HepG2 (cell line): ENCODE results near the gene CELA2B. TPM values are rescaled to one million over a fixed set of nuclear protein-coding genes. Genes with fewer than 3 reads are reported as not detected.
"Not testable (repeated sequence)": the region's sequence is repeated elsewhere in the genome, so short reads cannot be mapped to it uniquely, and the experiment has no call there.

ENCODE experiments used
- ATAC-seq: fragments of 200-7000 bp; cut with Tn5 transposase; 3 replicates; pipeline ENCODE4 v1.9.1; 2020; ENCODE audit warnings: mild to moderate bottlenecking, moderate library complexity
- BruUV-seq: library from RNA; stranded (reverse); fragments of 400-500 nt; replicated peaks from 2 replicates; lab custom pipeline; 2021; lab: Mats Ljungman, UMichigan
- CTCF ChIA-PET: fragments of 300-600 bp; formaldehyde crosslinking; extraction: SDS; loops from one replicate; lab custom pipeline; 2021; ENCODE audit warnings: low total read pairs, inconsistent platforms, low intra/inter-chr PET ratio; lab: Yijun Ruan, JAX
- POLR2A ChIA-PET: fragments of 350-600 bp; sonication (Branson Sonifier 250); formaldehyde crosslinking; loops from one replicate; lab custom pipeline; 2020; ENCODE audit warnings: antibody characterized with exemption, inconsistent platforms; lab: Yijun Ruan, JAX
- DNase-seq: peaks from one replicate; pipeline ENCODE4 v3.0.0-alpha.2; 2015; ENCODE audit warnings: low spot score
- FAIRE-seq: peaks from 3 replicates; lab custom pipeline; 2011; peaks lifted over from hg19 to GRCh38; lab: Jason Lieb, UNC
- H2AFZ ChIP-seq: one replicate; pipeline ENCODE4 v1.6.1; 2011; ENCODE audit warnings: low read length, inconsistent platforms
- H3K27ac ChIP-seq: fragments of 300-600 bp; 3 replicates; pipeline ENCODE4 v1.8.0; 2011; ENCODE audit warnings: mixed run types, mild to moderate bottlenecking, mixed read lengths, low read length, inconsistent platforms; ENCODE audit not compliant: insufficient read depth; ENCODE audit errors: extremely low read length
- H3K27me3 ChIP-seq, 2 experiments: fragments of 200-600 bp in 1 of 2; 2 replicates in 1 of 2; 3 replicates in 1 of 2; pipeline versions ENCODE4 v1.6.0 to v1.8.0; 2011; ENCODE audit warnings: low read length in 2 of 2, mild to moderate bottlenecking in 2 of 2, moderate library complexity in 2 of 2, inconsistent platforms in 1 of 2; ENCODE audit not compliant: insufficient read depth in 2 of 2, control insufficient read depth in 1 of 2
- H3K36me3 ChIP-seq, 2 experiments: fragments of 200-600 bp in 1 of 2; replicated peaks in 1 of 2; 2 replicates in 1 of 2; 3 replicates in 1 of 2; pipeline versions ENCODE4 v1.5.1 to v1.8.0; 2011; ENCODE audit warnings: low read length in 2 of 2, inconsistent platforms in 1 of 2; ENCODE audit not compliant: insufficient read depth in 2 of 2, control insufficient read depth in 1 of 2
- H3K4me1 ChIP-seq: 2 replicates; pipeline ENCODE4 v1.5.1; 2012; ENCODE audit warnings: low read length, inconsistent platforms; ENCODE audit not compliant: insufficient read depth
- H3K4me2 ChIP-seq: 2 replicates; pipeline ENCODE4 v1.6.0; 2011; ENCODE audit warnings: low read depth, low read length, inconsistent platforms
- H3K4me3 ChIP-seq, 3 experiments: fragments of 200-600 bp in 1 of 3; sonication (generic), shearing (Covaris generic) in 1 of 3; replicated peaks in 1 of 3; 2 replicates each; pipeline ENCODE4 v1.5.1; 2011 to 2016; ENCODE audit warnings: low read length in 3 of 3, inconsistent platforms in 2 of 3, low read depth in 2 of 3, mild to moderate bottlenecking in 2 of 3, control low read depth in 1 of 3, mixed read lengths in 1 of 3; ENCODE audit not compliant: insufficient read depth in 1 of 3
- H3K79me2 ChIP-seq: one replicate; pipeline ENCODE4 v1.6.1; 2011; ENCODE audit warnings: low read length, inconsistent platforms; ENCODE audit not compliant: insufficient read depth
- H3K9ac ChIP-seq: 2 replicates; pipeline ENCODE4 v1.6.0; 2011; ENCODE audit warnings: mild to moderate bottlenecking, low read depth, low read length, inconsistent platforms; ENCODE audit not compliant: insufficient read depth
- H3K9me3 ChIP-seq: 2 replicates; pipeline ENCODE4 v1.5.1; 2012; ENCODE audit warnings: mild to moderate bottlenecking, low read length
- H4K20me1 ChIP-seq: 2 replicates; pipeline ENCODE4 v1.6.0; 2011; ENCODE audit warnings: inconsistent platforms, mild to moderate bottlenecking, low read length, moderate library complexity; ENCODE audit not compliant: insufficient read depth
- CREB3 ChIP-seq: sonication (generic); formaldehyde crosslinking; IDR thresholded peaks from 2 replicates; pipeline ENCODE4 v1.5.0; 2020; ENCODE audit warnings: missing genetic modification reagents
- KLF11 ChIP-seq: IDR thresholded peaks from 2 replicates; pipeline ENCODE4 v1.6.1; 2016; ENCODE audit warnings: missing compliant biosample characterization
- REPIN1 ChIP-seq: sonication (generic); formaldehyde crosslinking; IDR thresholded peaks from 2 replicates; pipeline ENCODE4 v1.8.0; 2022; ENCODE audit warnings: missing genetic modification reagents, low read depth, mild to moderate bottlenecking, borderline replicate concordance
- TFDP1 ChIP-seq: IDR thresholded peaks from 2 replicates; pipeline ENCODE4 v1.6.1; 2016; ENCODE audit warnings: missing compliant biosample characterization, missing genetic modification reagents, borderline replicate concordance
- ZNF570 ChIP-seq: sonication (generic); formaldehyde crosslinking; IDR thresholded peaks from 2 replicates; pipeline ENCODE4 v1.4.0; 2020; ENCODE audit warnings: mild to moderate bottlenecking, missing genetic modification reagents, borderline replicate concordance
- ZSCAN20 ChIP-seq: sonication (generic); formaldehyde crosslinking; IDR thresholded peaks from 2 replicates; pipeline ENCODE4 v1.4.0; 2020; ENCODE audit warnings: missing genetic modification reagents, mild to moderate bottlenecking, borderline replicate concordance
- WGBS: methylation state at CpG from one replicate; pipeline ENCODE4 v1.1.6; 2017; ENCODE audit warnings: low lambda C conversion rate; 5-methylcytosine and 5-hydroxymethylcytosine counted together
- in situ Hi-C: cut with HindIII; loops from 2 replicates; pipeline ENCODE4 v1.10.0; 2017; ENCODE audit warnings: low pct_unique_long_range_greater_than_20kb; ENCODE audit not compliant: extremely low pct_ligation_motif_present
- intact Hi-C: fragments of 100-400 bp; cut with micrococcal nuclease; formaldehyde crosslinking; loops from one replicate; pipeline ENCODE4 v1.10.0; 2022; ENCODE audit not compliant: unreplicated experiment
- polyA plus RNA-seq, 8 experiments: library from polyadenylated mRNA; depleted of rRNA in 3 of 8; stranded (reverse) in 7 of 8; unstranded in 1 of 8; fragments of >200 nt; fragmentation: Illumina TruSeq in 4 of 8; extraction: Trizol in 4 of 8; gene quantifications; 2 replicates each; pipeline versions ENCODE4 v1.2.1 to v1.2.3, GENCODE V29; 2011 to 2016; ENCODE audit warnings: low read depth in 4 of 8, missing spikeins in 1 of 8, mixed read lengths in 1 of 8; ENCODE audit not compliant: insufficient read depth in 1 of 8
- total RNA-seq, 5 experiments: library from RNA; depleted of rRNA; stranded (reverse); fragments of >200 nt; fragmentation: Illumina TruSeq; extraction: Trizol; gene quantifications; 2 replicates each; pipeline ENCODE4 v1.2.3, GENCODE V29; 2016; ENCODE audit warnings: low read depth in 1 of 5

CELA2B gene
- total and polyA plus RNA-seq, 2 of the 13 experiments (the other 11 are each of a cell fraction or from before 2014, with no cell fraction given), result not detected

GRCh38 chr1:15469361-15469760, 6.5 kb upstream of the CELA2B start:
- H2AFZ ChIP-seq, result no peak overlapping the region
- 7% methylated on average over 3 of the region's 3 CpGs for WGBS
- H3K36me3 ChIP-seq, result no peaks in the 10 kb centered on the region
- H3K4me2 ChIP-seq, result no peak overlapping the region
- ChIA-PET POLR2A (no interaction called here), CTCF (no interaction called here)
- intact Hi-C loops (no loop called here), in situ Hi-C loops (no loop called here)
- H3K9ac ChIP-seq, result no peak overlapping the region
- peaks cover 0 to 5% of the 10 kb centered on the region in 2 experiments; a peak in 2 of 5 replicates for H3K27me3 ChIP-seq
- H4K20me1 ChIP-seq, result no peaks in the 10 kb centered on the region
- no peak overlapping the region for H3K4me3 ChIP-seq
- no peaks in the 10 kb centered on the region for H3K9me3 ChIP-seq
- FAIRE-seq, result no peak
- TF ChIP-seq REPIN1 (CRISPR knock-in tag), result no peak
- no peak for TF ChIP-seq CREB3
- no peak for TF ChIP-seq TFDP1
- no peak for TF ChIP-seq ZSCAN20
- no peak for TF ChIP-seq KLF11
- no peak for TF ChIP-seq ZNF570 (CRISPR knock-in tag)
- peaks cover 8% of the 10 kb centered on the region for H3K4me1 ChIP-seq
- ATAC-seq, result no peak
- H3K27ac ChIP-seq, result no peak overlapping the region
- DNase-seq, result no peak
- H3K79me2 ChIP-seq, result no peaks in the 10 kb centered on the region
- BruUV-seq, result no TSS peak

GRCh38 chr1:15469821-15470448, 6.0 kb upstream of the CELA2B start:
- H4K20me1 ChIP-seq, H3K4me2 ChIP-seq, intact Hi-C loops, H3K36me3 ChIP-seq, H3K27ac ChIP-seq, BruUV-seq, DNase-seq, H3K9me3 ChIP-seq, H3K27me3 ChIP-seq, H3K9ac ChIP-seq, H3K4me3 ChIP-seq, in situ Hi-C loops, POLR2A ChIA-PET, H3K4me1 ChIP-seq, H2AFZ ChIP-seq, CTCF ChIA-PET, FAIRE-seq, H3K79me2 ChIP-seq, ATAC-seq: not testable (repeated sequence)
- WGBS, result 42% methylated on average over 4 of the region's 9 CpGs

GRCh38 chr1:15471067-15471466, 4.8 kb upstream of the CELA2B start:
- H3K4me2 ChIP-seq, CTCF ChIA-PET, H3K79me2 ChIP-seq, ATAC-seq, H2AFZ ChIP-seq, H3K27ac ChIP-seq, H3K9ac ChIP-seq, FAIRE-seq, H3K36me3 ChIP-seq, in situ Hi-C loops, POLR2A ChIA-PET, DNase-seq, H3K4me3 ChIP-seq, H3K9me3 ChIP-seq, BruUV-seq, H4K20me1 ChIP-seq, intact Hi-C loops, H3K4me1 ChIP-seq, H3K27me3 ChIP-seq: not testable (repeated sequence)
- WGBS, result 56% methylated on average over 5 of the region's 5 CpGs
